ENCODE data around the gene DALRD3.

DALRD3 gene

DNA sequence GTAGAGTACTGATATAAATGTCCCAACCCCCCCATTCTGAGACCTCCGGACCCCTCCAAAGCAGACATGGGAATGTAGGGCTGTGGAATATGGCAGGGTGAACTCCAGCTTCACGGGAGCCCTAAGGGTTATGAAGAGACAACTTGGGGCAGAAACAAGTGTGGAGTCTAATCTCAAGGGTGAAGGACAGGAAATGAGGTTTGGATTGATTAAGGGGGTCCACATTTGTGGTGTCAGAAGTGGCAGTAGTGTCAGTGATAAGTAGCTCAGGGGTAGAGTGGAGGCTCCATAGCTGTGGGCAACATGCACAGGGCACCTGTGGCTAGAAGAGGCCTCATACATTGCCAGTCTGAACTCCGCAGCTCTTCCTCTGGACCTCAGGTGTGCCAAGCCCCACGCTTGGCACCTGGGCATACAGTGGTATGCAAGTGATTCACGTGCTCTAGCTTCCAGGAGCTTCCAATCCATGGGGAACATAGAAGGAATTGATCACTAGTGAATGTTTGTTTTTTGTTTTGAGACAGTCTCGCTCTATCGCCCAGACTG is 32.5 kb downstream of the DALRD3 start:
- no peaks in the 10 kb centered on the region for H3K9me3 ChIP-seq (ENCODE audit: control insufficient read depth in 1 of 2, low read length in 2 of 2)
- H3K27ac ChIP-seq (ENCODE audit: low read length), result no peak overlapping the region
- no peaks in the 10 kb centered on the region for H3K27me3 ChIP-seq (ENCODE audit: low read depth, low read length)
- peaks cover 5 to 9% of the 10 kb centered on the region in 2 donors for H3K4me1 ChIP-seq (ENCODE audit: control insufficient read depth in 1 of 2, insufficient read depth in 2 of 2, low read length in 2 of 2)
- no peak overlapping the region for H3K4me3 ChIP-seq (ENCODE audit: low read depth in 1 of 2, low read length in 2 of 2)
- H3K36me3 ChIP-seq (ENCODE audit: control insufficient read depth in 1 of 2, insufficient read depth in 2 of 2, low read length in 2 of 2), result peaks cover 43 to 45% of the 10 kb centered on the region in 2 donors

DNA sequence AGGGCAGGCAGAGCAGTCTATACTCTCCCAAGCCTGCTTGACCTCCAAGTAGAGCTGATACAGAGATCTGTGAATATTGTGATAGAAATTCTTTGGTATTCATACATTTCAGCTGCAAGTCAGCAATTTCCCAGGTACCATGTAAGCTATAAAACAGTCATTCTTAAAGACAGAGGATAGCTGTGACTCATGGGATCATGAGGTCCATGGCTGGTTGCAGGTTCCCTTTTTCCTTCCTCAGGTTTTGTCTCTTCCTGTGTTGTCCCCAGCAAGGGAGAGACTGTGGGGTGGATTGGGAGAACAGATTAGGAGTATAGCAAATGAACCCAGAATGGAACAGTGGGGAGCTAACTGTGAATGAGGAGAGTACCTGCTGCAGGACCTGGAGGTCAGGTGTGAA is 33.7 kb downstream of the DALRD3 start:
- Histone ChIP-seq H3K4me3 (ENCODE audit: low read depth in 1 of 2, low read length in 2 of 2) (no peak overlapping the region), H3K9me3 (ENCODE audit: control insufficient read depth in 1 of 2, low read length in 2 of 2) (no peaks in the 10 kb centered on the region), H3K27me3 (ENCODE audit: low read depth, low read length) (no peaks in the 10 kb centered on the region), H3K4me1 (ENCODE audit: control insufficient read depth in 1 of 2, insufficient read depth in 2 of 2, low read length in 2 of 2) (peaks cover 5 to 7% of the 10 kb centered on the region in 2 donors), H3K36me3 (ENCODE audit: control insufficient read depth in 1 of 2, insufficient read depth in 2 of 2, low read length in 2 of 2) (peaks cover 53 to 55% of the 10 kb centered on the region in 2 donors), H3K27ac (ENCODE audit: low read length) (no peak overlapping the region)

DNA sequence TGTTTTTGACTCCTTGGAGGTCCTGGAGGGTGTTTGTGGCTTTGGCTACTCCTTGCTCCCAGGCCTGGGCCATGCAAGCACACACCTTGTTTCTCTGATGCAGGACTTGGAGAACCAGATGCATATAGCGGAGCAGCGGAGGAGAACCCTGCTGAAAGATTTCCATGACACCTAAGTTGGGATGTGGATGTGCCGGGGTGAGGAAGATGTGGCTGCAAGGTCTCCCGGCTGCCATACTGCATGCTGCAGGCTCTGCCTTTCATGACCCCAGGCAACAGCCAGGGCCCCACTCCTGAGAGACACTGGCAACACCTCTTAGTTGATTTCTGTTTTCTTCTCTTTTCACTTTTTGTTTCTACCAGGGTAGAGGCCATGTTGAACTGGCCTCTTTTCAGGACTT is 35.3 kb downstream of the DALRD3 start:
- H3K27ac ChIP-seq (ENCODE audit: low read length), result no peak overlapping the region

DNA sequence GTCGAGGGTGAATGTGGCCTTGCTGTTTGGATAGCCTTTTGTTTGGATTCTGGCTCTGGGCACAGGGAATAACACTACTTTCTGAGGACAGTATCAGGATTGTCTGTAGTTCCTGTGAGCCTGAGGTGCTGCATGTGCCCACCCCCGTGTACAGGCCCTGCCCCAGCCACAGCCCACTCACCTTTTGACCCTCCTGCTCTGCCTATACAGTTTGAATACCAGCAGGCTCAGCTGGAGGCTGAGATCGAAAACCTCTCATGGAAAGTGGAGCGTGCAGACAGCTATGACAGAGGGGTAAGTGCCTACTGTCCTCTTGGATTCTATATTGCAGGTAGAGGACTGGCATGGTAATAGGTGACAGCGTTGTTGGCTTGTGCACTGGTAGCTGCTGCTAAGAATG is 35.7 kb downstream of the DALRD3 start:
- Histone ChIP-seq H3K9me3 (ENCODE audit: control insufficient read depth in 1 of 2, low read length in 2 of 2) (no peaks in the 10 kb centered on the region), H3K4me3 (ENCODE audit: low read depth in 1 of 2, low read length in 2 of 2) (no peak overlapping the region), H3K36me3 (ENCODE audit: control insufficient read depth in 1 of 2, insufficient read depth in 2 of 2, low read length in 2 of 2) (peaks cover 66 to 68% of the 10 kb centered on the region in 2 donors), H3K27ac (ENCODE audit: low read length) (no peak overlapping the region), H3K27me3 (ENCODE audit: low read depth, low read length) (no peaks in the 10 kb centered on the region), H3K4me1 (ENCODE audit: control insufficient read depth in 1 of 2, insufficient read depth in 2 of 2, low read length in 2 of 2) (no peaks in the 10 kb centered on the region)

More for the DNA sequence above, 35.3 kb downstream of the DALRD3 start:
- H3K36me3 ChIP-seq (ENCODE audit: control insufficient read depth in 1 of 2, insufficient read depth in 2 of 2, low read length in 2 of 2), result peaks cover 62 to 64% of the 10 kb centered on the region in 2 donors
- H3K27me3 ChIP-seq (ENCODE audit: low read depth, low read length), result no peaks in the 10 kb centered on the region
- H3K4me1 ChIP-seq (ENCODE audit: control insufficient read depth in 1 of 2, insufficient read depth in 2 of 2, low read length in 2 of 2), result no peaks in the 10 kb centered on the region
- H3K4me3 ChIP-seq (ENCODE audit: low read depth in 1 of 2, low read length in 2 of 2), result no peak overlapping the region
- H3K9me3 ChIP-seq (ENCODE audit: control insufficient read depth in 1 of 2, low read length in 2 of 2), result no peaks in the 10 kb centered on the region

DNA sequence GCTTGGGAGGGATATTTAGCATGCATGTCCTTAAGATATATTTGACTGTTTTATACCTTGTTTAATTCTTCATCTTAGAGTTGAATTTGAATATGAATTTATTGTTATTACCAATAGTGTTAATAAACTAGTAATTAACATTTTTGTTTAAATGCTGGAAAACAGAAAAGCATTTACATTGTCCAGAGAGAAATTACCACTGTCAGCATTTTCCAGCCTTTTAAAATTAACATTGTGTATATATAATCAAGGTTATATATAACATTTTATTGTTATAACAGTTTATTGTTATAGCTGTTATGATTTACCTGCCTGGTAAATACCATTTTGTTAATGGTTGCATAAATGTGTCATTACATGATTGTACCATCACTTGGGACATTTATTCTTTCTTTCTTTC is 36.4 kb downstream of the DALRD3 start:
- Histone ChIP-seq H3K4me1 (ENCODE audit: control insufficient read depth in 1 of 2, insufficient read depth in 2 of 2, low read length in 2 of 2) (no peaks in the 10 kb centered on the region), H3K27me3 (ENCODE audit: low read depth, low read length) (no peaks in the 10 kb centered on the region), H3K27ac (ENCODE audit: low read length) (no peak overlapping the region), H3K9me3 (ENCODE audit: control insufficient read depth in 1 of 2, low read length in 2 of 2) (no peaks in the 10 kb centered on the region), H3K4me3 (ENCODE audit: low read depth in 1 of 2, low read length in 2 of 2) (no peak overlapping the region), H3K36me3 (ENCODE audit: control insufficient read depth in 1 of 2, insufficient read depth in 2 of 2, low read length in 2 of 2) (peaks cover 68 to 75% of the 10 kb centered on the region in 2 donors)

DNA sequence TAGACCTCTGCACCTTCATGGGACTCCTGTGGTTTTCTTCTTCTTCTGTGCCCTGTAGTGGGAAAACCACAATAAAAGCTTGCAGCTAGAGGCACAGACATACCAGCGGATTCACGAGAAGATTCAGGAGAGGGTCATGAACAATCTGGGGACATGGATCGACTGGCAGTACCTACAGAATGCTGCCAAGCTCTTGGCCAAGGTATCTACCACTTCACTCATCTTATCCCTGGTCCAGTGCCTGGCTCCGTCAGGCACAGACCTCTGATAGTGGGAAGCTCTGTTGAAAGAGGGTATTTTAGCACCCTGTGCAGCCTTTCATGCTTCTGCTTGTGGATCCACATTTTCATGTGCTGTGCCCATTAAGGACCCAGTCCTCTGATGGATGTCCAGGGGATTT is 38.1 kb downstream of the DALRD3 start:
- Histone ChIP-seq H3K4me1 (ENCODE audit: control insufficient read depth in 1 of 2, insufficient read depth in 2 of 2, low read length in 2 of 2) (no peaks in the 10 kb centered on the region), H3K9me3 (ENCODE audit: control insufficient read depth in 1 of 2, low read length in 2 of 2) (no peaks in the 10 kb centered on the region), H3K36me3 (ENCODE audit: control insufficient read depth in 1 of 2, insufficient read depth in 2 of 2, low read length in 2 of 2) (peaks cover 64 to 87% of the 10 kb centered on the region in 2 donors), H3K27ac (ENCODE audit: low read length) (no peak overlapping the region), H3K4me3 (ENCODE audit: low read depth in 1 of 2, low read length in 2 of 2) (no peak overlapping the region), H3K27me3 (ENCODE audit: low read depth, low read length) (no peaks in the 10 kb centered on the region)

DNA sequence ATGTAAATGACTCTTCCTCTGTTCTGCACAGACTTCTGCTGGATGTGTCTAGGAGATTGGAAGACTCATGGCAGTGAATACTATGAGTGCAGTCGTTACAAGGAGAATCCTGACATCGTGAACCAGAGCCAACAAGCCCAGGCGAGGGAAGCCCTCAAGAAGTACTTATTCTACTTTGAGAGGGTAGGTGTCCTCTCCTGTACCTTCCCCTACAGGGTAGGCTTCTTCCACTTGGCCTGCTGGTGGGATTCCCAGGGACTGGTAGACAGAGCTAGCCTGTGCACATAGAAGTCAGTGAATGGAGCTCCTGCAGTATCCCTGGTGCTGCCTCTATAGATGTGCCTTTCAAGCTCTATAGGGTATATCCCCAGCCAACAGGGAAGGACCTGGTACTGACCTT is 38.9 kb downstream of the DALRD3 start:
- H3K9me3 ChIP-seq (ENCODE audit: control insufficient read depth in 1 of 2, low read length in 2 of 2), result no peaks in the 10 kb centered on the region
- H3K4me3 ChIP-seq (ENCODE audit: low read depth in 1 of 2, low read length in 2 of 2), result no peak overlapping the region
- no peaks in the 10 kb centered on the region for H3K27me3 ChIP-seq (ENCODE audit: low read depth, low read length)
- H3K4me1 ChIP-seq (ENCODE audit: control insufficient read depth in 1 of 2, insufficient read depth in 2 of 2, low read length in 2 of 2), result no peaks in the 10 kb centered on the region
- H3K27ac ChIP-seq (ENCODE audit: low read length), result no peak overlapping the region
- H3K36me3 ChIP-seq (ENCODE audit: control insufficient read depth in 1 of 2, insufficient read depth in 2 of 2, low read length in 2 of 2), result peaks cover 69 to 89% of the 10 kb centered on the region in 2 donors

DNA sequence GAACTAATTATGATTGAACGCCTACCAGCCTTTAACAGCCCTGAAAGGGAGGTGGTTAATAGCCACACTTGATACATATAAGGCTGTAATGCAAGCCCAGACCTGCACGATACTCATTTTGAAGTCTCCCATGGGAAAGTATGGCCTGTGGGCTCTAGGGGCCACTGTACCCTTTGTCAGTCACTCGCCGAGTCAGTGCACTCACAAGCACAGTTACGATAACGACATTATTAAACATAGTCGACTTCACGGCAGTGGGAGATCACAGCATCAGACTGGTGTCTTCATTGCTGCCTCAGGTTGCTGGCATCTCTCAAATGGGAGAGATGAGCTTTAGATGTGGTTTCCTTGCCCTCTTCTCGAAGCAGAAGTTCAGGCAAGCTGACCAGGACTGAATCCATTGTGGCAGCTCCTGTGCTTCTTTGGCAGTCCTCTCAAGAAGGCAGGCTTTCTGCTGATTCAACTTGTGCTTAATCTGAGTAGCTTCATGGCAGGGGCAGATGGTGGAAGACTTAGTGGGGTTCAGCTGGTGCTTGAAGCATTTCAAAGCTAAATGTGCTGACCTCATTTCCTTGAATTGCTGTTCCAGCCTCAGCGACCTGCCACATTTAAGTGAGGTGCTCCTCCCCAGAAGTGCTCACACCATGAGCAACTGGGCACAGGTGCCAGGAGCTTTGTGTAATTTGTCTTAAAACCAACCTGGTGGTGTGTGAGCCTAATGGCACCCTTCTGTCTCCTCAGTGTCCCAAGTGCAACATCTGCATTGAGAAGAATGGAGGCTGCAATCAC is 44.1 kb downstream of the DALRD3 start:
- H3K4me3 ChIP-seq (ENCODE audit: low read depth in 1 of 2, low read length in 2 of 2), result no peak overlapping the region
- peaks cover 59 to 90% of the 10 kb centered on the region in 2 donors for H3K36me3 ChIP-seq (ENCODE audit: control insufficient read depth in 1 of 2, insufficient read depth in 2 of 2, low read length in 2 of 2)
- H3K27ac ChIP-seq (ENCODE audit: low read length), result no peak overlapping the region
- no peaks in the 10 kb centered on the region for H3K27me3 ChIP-seq (ENCODE audit: low read depth, low read length)
- no peaks in the 10 kb centered on the region for H3K9me3 ChIP-seq (ENCODE audit: control insufficient read depth in 1 of 2, low read length in 2 of 2)
- H3K4me1 ChIP-seq (ENCODE audit: control insufficient read depth in 1 of 2, insufficient read depth in 2 of 2, low read length in 2 of 2), result no peaks in the 10 kb centered on the region

DNA sequence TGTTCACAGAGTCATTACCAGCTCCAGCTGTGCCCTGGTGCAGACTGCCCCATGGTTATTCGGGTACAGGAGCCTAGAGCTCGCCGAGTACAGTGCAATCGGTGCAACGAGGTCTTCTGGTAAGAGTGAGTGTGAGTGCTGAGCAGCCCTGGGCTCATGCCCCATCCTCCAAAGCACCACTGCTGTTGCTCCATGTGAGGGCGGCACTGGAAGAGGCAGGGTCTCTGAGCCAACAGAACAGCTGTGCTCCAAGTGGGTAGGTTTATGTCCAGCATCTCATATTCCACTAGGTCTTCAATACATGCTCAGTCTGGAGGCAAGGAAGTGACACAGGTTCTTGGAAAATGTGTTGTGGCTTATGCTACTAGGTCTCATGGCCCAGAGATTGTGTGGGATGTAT is 47.8 kb downstream of the DALRD3 start:
- Histone ChIP-seq H3K36me3 (ENCODE audit: control insufficient read depth in 1 of 2, insufficient read depth in 2 of 2, low read length in 2 of 2) (peaks cover 67 to 95% of the 10 kb centered on the region in 2 donors), H3K27ac (ENCODE audit: low read length) (no peak overlapping the region), H3K9me3 (ENCODE audit: control insufficient read depth in 1 of 2, low read length in 2 of 2) (no peaks in the 10 kb centered on the region), H3K27me3 (ENCODE audit: low read depth, low read length) (no peaks in the 10 kb centered on the region), H3K4me3 (ENCODE audit: low read depth in 1 of 2, low read length in 2 of 2) (no peak overlapping the region), H3K4me1 (ENCODE audit: control insufficient read depth in 1 of 2, insufficient read depth in 2 of 2, low read length in 2 of 2) (no peaks in the 10 kb centered on the region)

DNA sequence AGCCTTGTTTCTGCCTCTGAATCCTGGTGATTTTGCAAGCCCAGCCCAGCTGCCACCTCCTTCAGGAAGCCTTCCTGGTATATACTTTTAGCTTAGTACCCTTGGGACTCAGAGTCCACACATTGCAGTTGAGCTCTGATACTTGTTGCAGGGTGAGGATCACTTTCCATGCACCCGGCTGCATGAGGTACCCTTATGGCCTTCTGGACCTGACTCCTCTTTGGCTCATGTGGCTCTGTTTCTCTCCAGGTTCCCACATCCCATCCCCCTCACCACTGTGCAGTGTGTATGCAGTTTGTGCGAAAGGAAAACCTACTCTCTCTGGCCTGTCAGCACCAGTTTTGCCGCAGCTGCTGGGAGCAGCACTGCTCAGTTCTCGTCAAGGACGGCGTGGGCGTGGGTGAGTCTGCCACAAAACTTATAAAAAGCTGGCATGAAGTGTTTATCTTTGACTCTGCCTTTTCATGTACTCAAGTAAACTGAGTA is 51.5 kb downstream of the DALRD3 start:
- Histone ChIP-seq H3K27ac (ENCODE audit: low read length) (no peak overlapping the region), H3K27me3 (ENCODE audit: low read depth, low read length) (no peaks in the 10 kb centered on the region), H3K4me1 (ENCODE audit: control insufficient read depth in 1 of 2, insufficient read depth in 2 of 2, low read length in 2 of 2) (no peaks in the 10 kb centered on the region), H3K36me3 (ENCODE audit: control insufficient read depth in 1 of 2, insufficient read depth in 2 of 2, low read length in 2 of 2) (peaks cover 54 to 76% of the 10 kb centered on the region in 2 donors), H3K9me3 (ENCODE audit: control insufficient read depth in 1 of 2, low read length in 2 of 2) (no peaks in the 10 kb centered on the region), H3K4me3 (ENCODE audit: low read depth in 1 of 2, low read length in 2 of 2) (no peak overlapping the region)

DNA sequence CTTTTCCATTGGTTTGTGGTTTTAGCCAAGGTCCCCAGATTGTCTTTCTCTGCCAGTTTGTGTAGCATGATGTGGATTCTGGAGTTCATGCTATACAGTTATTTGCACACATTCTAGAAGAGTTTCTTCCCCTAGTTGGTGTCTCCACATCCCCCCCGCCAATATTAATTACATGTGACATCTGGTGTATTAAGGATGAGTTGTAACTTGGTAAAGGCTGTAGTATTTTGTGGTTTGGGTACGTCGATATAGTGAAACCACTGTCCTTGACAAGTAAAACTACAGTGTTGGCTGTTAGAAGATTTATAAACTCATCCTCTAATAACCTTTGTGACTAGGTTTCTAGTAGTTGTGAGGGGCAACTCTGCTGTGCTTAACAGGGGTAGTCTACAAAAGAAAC is 52.0 kb downstream of the DALRD3 start:
- H3K4me1 ChIP-seq (ENCODE audit: control insufficient read depth in 1 of 2, insufficient read depth in 2 of 2, low read length in 2 of 2), result no peaks in the 10 kb centered on the region
- peaks cover 52 to 70% of the 10 kb centered on the region in 2 donors for H3K36me3 ChIP-seq (ENCODE audit: control insufficient read depth in 1 of 2, insufficient read depth in 2 of 2, low read length in 2 of 2)
- no peak overlapping the region for H3K27ac ChIP-seq (ENCODE audit: low read length)
- H3K9me3 ChIP-seq (ENCODE audit: control insufficient read depth in 1 of 2, low read length in 2 of 2), result no peaks in the 10 kb centered on the region
- no peaks in the 10 kb centered on the region for H3K27me3 ChIP-seq (ENCODE audit: low read depth, low read length)
- no peak overlapping the region for H3K4me3 ChIP-seq (ENCODE audit: low read depth in 1 of 2, low read length in 2 of 2)
